Measurements from ENCODE around the gene OSBPL2.

DNA sequence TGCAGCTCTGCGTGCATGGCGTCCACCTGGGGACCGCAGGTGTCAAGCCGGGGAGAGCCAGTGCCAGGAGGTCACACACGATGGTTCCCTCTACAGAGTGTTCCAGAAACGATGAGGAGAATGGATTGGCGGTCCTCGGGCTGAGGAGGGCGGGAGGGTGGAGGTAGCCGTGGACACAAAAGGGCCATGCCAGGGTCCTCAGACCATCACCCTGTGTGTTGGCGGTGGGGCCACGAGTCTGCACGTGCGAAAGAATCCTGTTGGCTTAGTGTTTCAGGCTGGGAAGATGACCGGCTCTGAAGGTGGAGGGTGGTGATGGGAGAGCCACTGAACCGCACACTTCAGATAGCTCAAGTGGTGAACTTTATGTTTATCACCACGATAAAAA, 31.9 kb upstream of the OSBPL2 start:
- no peak for TF ChIP-seq YY1 (IDR thresholded peaks at IDR 0.05; ENCODE audit: extremely low read depth, insufficient replicate concordance, low read depth, low read length)
- TF ChIP-seq, protein P1, sequence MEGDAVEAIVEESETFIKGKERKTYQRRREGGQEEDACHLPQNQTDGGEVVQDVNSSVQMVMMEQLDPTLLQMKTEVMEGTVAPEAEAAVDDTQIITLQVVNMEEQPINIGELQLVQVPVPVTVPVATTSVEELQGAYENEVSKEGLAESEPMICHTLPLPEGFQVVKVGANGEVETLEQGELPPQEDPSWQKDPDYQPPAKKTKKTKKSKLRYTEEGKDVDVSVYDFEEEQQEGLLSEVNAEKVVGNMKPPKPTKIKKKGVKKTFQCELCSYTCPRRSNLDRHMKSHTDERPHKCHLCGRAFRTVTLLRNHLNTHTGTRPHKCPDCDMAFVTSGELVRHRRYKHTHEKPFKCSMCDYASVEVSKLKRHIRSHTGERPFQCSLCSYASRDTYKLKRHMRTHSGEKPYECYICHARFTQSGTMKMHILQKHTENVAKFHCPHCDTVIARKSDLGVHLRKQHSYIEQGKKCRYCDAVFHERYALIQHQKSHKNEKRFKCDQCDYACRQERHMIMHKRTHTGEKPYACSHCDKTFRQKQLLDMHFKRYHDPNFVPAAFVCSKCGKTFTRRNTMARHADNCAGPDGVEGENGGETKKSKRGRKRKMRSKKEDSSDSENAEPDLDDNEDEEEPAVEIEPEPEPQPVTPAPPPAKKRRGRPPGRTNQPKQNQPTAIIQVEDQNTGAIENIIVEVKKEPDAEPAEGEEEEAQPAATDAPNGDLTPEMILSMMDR (IDR thresholded peaks at IDR 0.05 in 2 of 3, conservative IDR thresholded peaks at IDR 0.05 in 1 of 3; ENCODE audit: borderline replicate concordance in 1 of 3, insufficient read depth in 1 of 3, low read depth in 2 of 3, low read length in 2 of 3), result no peak

Data from HCT116 (cell line).